Measurements from ENCODE around the gene ISG15. TPM values are rescaled to one million over a fixed set of nuclear protein-coding genes. Genes with fewer than 3 reads are reported as not detected.

Gene ISG15
- total and polyA plus RNA-seq, 9 of the 15 experiments (the other 6 are each of a cell fraction or from before 2014, with no cell fraction given): 0.40 to 58.3 (median 12.2) TPM

DNA sequence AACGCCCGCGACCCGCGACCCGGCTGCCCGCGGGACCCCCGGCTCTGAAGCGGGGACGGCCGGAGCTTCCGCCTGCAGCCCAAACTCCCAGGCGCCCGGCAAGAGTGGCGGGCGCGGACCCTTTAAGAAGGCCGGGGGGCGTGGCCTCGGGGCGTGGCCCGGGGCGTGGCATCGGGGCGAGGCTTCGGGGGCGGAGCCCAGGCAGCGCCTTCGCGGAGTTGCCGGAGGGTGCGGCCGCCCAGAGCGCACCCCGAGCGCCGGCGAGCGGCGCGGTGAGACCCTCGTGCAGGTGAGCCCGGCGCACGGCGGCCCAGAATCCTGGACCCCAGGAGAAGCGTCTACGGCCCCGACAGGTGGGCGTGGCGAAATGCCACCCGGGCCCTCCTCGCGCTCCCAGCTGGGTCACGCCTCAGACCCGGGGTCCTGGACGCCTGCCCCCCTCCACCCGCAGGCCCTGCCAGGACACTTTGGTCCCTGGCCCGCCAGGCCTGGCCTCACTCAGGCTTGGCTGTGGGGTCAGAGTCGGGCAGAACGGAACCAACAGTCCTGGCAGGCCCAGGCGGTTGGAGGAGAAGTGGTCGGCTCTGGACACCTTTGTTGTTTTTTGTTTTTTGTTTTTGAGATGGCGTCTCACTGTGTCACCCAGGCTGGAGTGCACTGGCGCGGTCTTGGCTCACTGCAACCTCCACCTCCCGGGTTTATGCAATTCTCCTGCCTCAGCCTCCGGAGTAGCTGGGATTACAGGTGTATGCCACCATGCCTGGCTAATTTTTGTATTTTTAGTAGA, 46.4 kb downstream of the ISG15 start (continued):
- TF ChIP-seq, protein P1, sequence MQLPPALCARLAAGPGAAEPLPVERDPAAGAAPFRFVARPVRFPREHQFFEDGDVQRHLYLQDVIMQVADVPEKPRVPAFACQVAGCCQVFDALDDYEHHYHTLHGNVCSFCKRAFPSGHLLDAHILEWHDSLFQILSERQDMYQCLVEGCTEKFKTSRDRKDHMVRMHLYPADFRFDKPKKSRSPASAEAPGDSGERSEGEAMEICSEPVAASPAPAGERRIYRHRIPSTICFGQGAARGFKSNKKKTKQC (CRISPR knock-in tag; IDR thresholded peaks at IDR 0.05): no peak; the same call in 1 of the 2 replicates
- TF ChIP-seq BCOR (IDR thresholded peaks at IDR 0.05) (no peak), OTX1 (CRISPR knock-in tag; IDR thresholded peaks at IDR 0.05) (no peak), STAG1 (CRISPR knock-in tag; IDR thresholded peaks at IDR 0.05; ENCODE audit: borderline replicate concordance) (no peak), ESRRA (IDR thresholded peaks at IDR 0.05; ENCODE audit: borderline replicate concordance, low read depth) (no peak), ZFP36 (IDR thresholded peaks at IDR 0.05; ENCODE audit: low read depth, low read length, partially characterized antibody) (no peak), NR2F6 (CRISPR knock-in tag; IDR thresholded peaks at IDR 0.05) (no peak), KAT8 (IDR thresholded peaks at IDR 0.05; ENCODE audit: low read depth) (no peak), MTA2 (IDR thresholded peaks at IDR 0.05; ENCODE audit: low read depth) (no peak), SIRT6 (IDR thresholded peaks at IDR 0.05; ENCODE audit: low read depth, low read length) (no peak), ZFP1 (CRISPR knock-in tag; IDR thresholded peaks at IDR 0.05) (no peak), ZNF197 (CRISPR knock-in tag; IDR thresholded peaks at IDR 0.05; ENCODE audit: low read depth) (no peak)
- TF ChIP-seq, protein P2, sequence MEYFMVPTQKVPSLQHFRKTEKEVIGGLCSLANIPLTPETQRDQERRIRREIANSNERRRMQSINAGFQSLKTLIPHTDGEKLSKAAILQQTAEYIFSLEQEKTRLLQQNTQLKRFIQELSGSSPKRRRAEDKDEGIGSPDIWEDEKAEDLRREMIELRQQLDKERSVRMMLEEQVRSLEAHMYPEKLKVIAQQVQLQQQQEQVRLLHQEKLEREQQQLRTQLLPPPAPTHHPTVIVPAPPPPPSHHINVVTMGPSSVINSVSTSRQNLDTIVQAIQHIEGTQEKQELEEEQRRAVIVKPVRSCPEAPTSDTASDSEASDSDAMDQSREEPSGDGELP (CRISPR knock-in tag; IDR thresholded peaks at IDR 0.05; ENCODE audit: borderline replicate concordance): peak; percentile 78
- TF ChIP-seq, protein P3, sequence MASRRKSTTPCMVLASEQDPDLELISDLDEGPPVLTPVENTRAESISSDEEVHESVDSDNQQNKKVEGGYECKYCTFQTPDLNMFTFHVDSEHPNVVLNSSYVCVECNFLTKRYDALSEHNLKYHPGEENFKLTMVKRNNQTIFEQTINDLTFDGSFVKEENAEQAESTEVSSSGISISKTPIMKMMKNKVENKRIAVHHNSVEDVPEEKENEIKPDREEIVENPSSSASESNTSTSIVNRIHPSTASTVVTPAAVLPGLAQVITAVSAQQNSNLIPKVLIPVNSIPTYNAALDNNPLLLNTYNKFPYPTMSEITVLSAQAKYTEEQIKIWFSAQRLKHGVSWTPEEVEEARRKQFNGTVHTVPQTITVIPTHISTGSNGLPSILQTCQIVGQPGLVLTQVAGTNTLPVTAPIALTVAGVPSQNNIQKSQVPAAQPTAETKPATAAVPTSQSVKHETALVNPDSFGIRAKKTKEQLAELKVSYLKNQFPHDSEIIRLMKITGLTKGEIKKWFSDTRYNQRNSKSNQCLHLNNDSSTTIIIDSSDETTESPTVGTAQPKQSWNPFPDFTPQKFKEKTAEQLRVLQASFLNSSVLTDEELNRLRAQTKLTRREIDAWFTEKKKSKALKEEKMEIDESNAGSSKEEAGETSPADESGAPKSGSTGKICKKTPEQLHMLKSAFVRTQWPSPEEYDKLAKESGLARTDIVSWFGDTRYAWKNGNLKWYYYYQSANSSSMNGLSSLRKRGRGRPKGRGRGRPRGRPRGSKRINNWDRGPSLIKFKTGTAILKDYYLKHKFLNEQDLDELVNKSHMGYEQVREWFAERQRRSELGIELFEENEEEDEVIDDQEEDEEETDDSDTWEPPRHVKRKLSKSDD (conservative IDR thresholded peaks at IDR 0.05; ENCODE audit: low read length): no peak
- TF ChIP-seq, protein P4, sequence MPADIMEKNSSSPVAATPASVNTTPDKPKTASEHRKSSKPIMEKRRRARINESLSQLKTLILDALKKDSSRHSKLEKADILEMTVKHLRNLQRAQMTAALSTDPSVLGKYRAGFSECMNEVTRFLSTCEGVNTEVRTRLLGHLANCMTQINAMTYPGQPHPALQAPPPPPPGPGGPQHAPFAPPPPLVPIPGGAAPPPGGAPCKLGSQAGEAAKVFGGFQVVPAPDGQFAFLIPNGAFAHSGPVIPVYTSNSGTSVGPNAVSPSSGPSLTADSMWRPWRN (IDR thresholded peaks at IDR 0.05; ENCODE audit: low read depth): no peak
- TF ChIP-seq, protein P5, sequence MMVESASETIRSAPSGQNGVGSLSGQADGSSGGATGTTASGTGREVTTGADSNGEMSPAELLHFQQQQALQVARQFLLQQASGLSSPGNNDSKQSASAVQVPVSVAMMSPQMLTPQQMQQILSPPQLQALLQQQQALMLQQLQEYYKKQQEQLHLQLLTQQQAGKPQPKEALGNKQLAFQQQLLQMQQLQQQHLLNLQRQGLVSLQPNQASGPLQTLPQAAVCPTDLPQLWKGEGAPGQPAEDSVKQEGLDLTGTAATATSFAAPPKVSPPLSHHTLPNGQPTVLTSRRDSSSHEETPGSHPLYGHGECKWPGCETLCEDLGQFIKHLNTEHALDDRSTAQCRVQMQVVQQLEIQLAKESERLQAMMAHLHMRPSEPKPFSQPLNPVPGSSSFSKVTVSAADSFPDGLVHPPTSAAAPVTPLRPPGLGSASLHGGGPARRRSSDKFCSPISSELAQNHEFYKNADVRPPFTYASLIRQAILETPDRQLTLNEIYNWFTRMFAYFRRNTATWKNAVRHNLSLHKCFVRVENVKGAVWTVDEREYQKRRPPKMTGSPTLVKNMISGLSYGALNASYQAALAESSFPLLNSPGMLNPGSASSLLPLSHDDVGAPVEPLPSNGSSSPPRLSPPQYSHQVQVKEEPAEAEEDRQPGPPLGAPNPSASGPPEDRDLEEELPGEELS (CRISPR knock-in tag; IDR thresholded peaks at IDR 0.05; ENCODE audit: borderline replicate concordance): no peak
- TF ChIP-seq, protein P6, sequence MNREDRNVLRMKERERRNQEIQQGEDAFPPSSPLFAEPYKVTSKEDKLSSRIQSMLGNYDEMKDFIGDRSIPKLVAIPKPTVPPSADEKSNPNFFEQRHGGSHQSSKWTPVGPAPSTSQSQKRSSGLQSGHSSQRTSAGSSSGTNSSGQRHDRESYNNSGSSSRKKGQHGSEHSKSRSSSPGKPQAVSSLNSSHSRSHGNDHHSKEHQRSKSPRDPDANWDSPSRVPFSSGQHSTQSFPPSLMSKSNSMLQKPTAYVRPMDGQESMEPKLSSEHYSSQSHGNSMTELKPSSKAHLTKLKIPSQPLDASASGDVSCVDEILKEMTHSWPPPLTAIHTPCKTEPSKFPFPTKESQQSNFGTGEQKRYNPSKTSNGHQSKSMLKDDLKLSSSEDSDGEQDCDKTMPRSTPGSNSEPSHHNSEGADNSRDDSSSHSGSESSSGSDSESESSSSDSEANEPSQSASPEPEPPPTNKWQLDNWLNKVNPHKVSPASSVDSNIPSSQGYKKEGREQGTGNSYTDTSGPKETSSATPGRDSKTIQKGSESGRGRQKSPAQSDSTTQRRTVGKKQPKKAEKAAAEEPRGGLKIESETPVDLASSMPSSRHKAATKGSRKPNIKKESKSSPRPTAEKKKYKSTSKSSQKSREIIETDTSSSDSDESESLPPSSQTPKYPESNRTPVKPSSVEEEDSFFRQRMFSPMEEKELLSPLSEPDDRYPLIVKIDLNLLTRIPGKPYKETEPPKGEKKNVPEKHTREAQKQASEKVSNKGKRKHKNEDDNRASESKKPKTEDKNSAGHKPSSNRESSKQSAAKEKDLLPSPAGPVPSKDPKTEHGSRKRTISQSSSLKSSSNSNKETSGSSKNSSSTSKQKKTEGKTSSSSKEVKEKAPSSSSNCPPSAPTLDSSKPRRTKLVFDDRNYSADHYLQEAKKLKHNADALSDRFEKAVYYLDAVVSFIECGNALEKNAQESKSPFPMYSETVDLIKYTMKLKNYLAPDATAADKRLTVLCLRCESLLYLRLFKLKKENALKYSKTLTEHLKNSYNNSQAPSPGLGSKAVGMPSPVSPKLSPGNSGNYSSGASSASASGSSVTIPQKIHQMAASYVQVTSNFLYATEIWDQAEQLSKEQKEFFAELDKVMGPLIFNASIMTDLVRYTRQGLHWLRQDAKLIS (CRISPR knock-in tag; IDR thresholded peaks at IDR 0.05): 0 out of 2 replicates have a peak, but pooled peaks have one; percentile 45
